ENCODE results near the gene ASTN1.

The ASTN1 gene

GRCh38 chr1:177163844-177164379 lies 600 bp downstream of the ASTN1 start:
- DNase-seq (ENCODE audit: low read depth in 3 of 3) = no peak

DNA sequence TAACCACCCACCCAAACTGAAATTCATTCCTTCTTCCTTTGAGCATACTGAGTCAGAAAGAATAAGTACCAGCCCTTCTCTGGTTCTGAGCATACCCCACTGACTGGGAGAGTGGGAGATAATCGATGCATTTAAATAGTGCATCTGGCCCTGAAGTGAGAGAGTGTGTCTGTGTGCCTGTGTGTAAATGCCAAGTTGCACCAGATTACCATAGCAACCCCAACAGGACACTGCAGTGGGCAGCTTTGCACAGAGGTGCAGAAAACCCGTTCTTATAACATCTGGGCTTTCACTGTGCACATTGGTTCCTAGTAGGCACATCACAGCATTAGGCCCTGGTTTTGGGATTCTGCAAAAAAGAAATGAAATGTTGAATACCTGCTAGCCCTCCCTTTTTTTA lies 2.3 kb downstream of the ASTN1 start:
- DNase-seq (ENCODE audit: low read depth in 3 of 3) = no peak

GRCh38 chr1:177146499-177146898 lies 18.0 kb downstream of the ASTN1 start:
- DNase-seq (ENCODE audit: low read depth in 3 of 3) = no peak

- no peak for DNase-seq (ENCODE audit: low read depth in 3 of 3)
Measured at GRCh38 chr1:177145106-177146070, 19.1 kb downstream of the ASTN1 start.

- no peak for DNase-seq (ENCODE audit: low read depth in 3 of 3)
Measured at GRCh38 chr1:177142791-177143271, 21.7 kb downstream of the ASTN1 start.

GRCh38 chr1:177142010-177142409 lies 22.5 kb downstream of the ASTN1 start:
- no peak for DNase-seq (ENCODE audit: low read depth in 3 of 3)

- no peak for DNase-seq (ENCODE audit: low read depth in 3 of 3)
Measured at GRCh38 chr1:177138347-177138746, 26.2 kb downstream of the ASTN1 start.

GRCh38 chr1:177137814-177138213 lies 26.7 kb downstream of the ASTN1 start:
- DNase-seq (ENCODE audit: low read depth in 3 of 3) = no peak

DNA sequence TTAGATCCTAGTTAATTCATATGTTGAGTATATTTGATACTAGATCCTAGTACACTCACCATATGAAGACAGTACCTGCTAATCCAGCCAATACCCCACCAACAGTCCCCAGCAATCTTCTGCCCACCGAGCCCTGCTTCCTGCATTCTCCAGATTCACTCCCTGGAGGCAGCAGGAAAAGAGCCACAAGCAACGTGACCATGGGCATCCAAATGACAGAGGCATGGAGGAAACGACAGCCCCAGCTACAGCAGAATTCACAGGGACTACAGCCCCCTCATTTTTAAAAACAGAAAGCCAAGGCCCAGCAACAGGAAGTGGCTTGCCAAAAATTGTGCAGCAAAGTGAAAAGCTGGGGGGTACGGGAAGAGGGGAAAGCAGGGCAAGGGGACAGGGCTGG lies 29.3 kb downstream of the ASTN1 start:
- no peak for DNase-seq (ENCODE audit: low read depth in 3 of 3)

DNA sequence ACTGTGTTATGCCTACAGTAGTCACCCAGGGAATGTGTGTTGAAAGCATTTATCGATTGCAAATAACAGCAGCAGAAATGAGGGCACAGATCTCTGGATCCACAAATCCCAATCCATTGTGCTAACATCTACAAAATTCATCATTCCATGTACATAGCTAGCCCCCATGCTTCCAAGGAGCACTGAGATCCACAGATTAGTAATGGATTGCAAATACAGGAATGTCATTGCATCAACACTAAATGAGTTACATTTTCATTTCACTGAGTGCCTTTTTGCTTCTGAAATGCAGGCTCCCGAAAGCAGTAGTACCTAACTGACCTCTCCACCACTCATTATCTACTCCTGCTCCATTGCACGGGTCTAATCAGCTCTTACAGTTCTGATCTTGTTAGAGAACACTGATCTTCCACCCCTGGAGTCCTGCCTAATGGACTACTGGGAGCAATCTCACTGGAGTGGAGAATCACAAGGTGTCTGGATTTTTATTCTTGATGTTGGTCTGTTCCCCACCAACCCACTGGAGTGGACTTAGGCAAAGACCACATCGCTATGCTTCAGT lies 30.5 kb downstream of the ASTN1 start:
- DNase-seq (ENCODE audit: low read depth in 3 of 3) = no peak

DNA sequence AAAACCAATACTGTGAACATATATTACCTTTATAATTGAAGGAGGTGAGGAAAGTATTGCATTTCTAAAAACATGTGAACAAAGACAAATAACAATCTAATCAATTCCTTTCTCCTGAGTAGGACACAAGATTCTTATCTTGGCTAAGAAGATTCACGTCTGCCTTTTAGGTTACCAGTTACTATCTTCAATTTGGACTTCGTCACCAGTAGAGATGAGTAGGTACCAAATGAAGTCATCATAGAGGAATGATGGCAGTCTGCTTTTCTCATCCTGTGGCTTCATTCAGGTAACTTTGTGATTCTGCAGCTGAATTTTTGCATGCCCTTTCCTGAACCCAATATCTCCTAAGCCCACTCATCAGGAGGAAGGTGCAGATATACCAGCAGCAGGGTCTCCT lies 32.4 kb downstream of the ASTN1 start:
- DNase-seq (ENCODE audit: low read depth in 3 of 3) = no peak

DNA sequence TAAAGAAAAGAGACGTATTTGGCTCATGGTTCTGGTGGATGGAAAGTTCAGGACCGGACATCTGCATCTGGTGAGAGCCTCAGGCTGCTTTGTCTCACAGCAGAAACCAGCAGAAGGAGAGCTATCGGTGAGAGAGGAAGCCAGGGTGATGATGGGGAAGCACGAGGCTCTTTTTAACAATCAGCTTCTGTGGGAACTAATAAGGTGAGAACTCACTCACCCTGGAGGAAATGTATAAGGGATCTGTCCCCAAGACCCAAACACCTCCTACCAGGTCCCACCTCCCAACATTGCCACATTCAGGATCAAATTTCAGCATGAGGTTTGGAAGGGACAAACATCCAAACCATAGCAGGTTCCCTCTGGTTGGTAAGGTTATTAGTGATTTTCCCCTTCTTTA lies 32.8 kb downstream of the ASTN1 start:
- DNase-seq (ENCODE audit: low read depth in 3 of 3) = no peak

DNA sequence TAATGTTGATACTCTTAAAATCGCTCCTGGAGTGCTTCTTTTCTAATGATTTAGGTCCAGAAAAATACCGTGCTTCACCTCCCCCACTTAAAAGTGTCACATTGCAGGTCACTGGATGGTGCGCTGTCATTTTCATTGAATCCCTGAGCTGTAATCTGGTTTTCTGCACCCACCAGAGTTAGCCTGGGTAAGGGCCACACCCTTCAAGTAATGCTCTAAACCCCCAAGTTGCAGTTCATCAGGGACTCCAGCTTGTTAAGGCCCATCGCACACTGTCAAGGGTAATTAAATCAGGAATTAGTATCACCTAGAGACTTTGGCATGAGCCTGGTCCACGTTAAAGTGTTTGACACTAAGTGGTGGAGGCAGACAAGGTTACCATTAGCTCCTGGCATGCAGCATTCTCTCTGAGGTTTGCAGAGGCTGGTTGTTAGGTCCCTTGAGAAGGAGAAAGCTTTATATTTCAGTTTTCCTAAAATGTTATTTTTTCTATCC lies 34.0 kb downstream of the ASTN1 start:
- DNase-seq (ENCODE audit: low read depth in 3 of 3) = no peak

- no peak for DNase-seq (ENCODE audit: low read depth in 3 of 3)
Measured at GRCh38 chr1:177128665-177129281, 35.7 kb downstream of the ASTN1 start.

DNA sequence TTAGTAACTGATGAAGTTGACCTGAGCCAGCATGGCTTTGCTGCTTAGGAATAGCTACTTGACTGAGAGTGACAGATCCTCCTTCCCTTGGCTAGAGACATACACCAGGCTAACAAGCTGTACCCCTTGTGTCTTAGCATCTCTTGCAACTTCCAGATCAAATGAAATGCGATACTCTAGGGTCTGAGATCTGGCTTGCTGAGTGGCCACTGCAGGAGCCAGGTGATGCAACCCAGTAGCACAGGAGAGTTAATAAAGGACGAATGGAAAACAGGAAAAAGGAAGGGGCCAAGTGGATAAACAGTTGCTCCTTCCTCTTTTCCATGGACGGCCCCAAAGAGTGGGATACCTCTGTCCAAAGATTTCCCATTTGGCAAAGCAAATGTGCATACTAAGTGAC lies 38.2 kb downstream of the ASTN1 start:
- DNase-seq (ENCODE audit: low read depth in 3 of 3) = no peak

DNA sequence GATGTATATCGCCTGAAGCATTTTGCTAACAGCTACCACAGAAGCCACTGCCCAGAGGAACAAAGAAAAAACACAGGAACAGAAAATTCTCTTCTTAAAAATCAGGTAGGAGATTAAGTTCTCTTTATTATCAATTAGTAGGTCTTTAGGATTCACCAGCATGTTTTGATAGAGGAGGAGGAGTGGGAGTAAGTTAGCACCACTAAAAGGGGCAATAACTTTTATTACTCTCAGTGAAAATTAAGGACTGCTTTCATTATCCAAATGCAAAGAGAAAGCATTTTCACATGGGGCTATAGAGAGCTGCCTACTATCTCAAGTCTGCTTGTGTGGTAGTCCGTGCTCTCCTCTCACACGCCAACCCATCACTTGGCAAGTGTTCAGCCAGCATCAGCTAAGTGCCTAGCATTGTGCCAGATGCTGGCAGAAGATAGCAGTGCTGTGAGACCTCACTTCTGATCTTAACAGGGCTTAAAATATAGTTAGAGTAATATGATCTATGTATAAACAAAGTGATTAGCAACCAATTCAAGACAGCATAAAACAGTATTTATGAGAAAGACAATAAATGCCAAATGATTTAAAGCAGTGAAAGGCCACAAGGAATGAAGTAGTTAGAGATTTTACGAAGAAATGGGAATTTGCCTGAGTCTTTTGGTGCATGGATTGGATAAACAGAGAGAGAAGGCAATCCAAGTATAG lies 39.8 kb downstream of the ASTN1 start:
- DNase-seq (ENCODE audit: low read depth in 3 of 3) = no peak

DNA sequence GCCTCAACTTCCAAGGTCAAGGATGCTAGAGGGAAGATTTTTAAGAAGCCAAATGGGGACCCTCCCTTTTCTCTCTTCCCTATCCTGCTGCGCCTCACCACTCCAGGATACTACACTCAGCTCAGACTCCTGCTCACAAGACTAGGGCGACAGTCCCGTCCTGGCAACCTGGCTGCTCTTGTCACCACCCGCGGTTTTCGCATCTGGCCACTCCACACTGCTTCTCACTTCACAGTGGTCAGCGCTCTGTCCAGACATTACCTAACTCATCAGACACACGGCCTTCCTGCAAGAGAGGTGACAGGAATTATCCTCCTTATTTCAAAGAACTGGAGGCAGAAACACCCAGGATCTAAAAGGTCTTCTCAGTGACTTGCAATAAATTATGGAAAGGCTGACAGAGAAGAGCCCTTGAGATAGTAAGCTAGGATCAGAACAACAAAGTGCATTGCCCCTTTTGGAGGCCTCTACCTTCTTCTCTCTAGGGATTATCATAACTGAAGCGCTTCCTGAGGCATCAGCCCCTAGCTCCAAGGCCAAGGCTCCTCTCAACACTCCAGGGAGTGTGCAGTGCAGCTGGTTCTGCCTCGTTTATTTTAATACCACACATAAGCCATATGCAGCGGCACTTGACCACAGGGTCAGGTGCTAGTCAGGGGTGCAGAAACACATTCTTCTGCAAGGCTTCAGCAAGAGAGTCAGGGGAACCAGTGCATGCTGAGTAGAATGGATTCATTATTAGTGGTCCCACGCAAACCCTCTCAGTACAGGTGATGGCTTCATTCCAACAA lies 41.9 kb downstream of the ASTN1 start:
- no peak for DNase-seq (ENCODE audit: low read depth in 3 of 3)

GRCh38 chr1:177119311-177119710 lies 45.2 kb downstream of the ASTN1 start:
- DNase-seq (ENCODE audit: low read depth in 3 of 3) = no peak

- no peak for DNase-seq (ENCODE audit: low read depth in 3 of 3)
Measured at GRCh38 chr1:177118901-177119300, 45.6 kb downstream of the ASTN1 start.

DNA sequence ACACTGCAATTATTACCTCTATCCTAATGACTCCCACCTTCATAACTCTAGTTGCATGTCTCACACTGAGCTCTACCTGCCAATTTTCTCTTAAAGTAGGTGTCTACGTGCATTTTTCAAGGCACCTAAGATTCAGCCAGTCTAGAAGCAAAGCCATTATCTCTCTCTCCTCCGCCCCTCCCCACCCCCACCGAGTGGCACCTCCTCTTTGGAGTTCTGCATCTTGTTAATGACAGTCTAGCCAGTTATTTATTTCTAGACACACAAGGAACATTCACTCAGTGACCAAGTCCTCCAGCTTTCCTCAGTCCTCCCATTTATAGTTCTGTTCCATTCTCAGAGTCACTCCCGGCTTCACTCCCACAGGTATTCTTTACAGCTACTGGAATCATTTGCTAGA lies 47.6 kb downstream of the ASTN1 start:
- DNase-seq (ENCODE audit: low read depth in 3 of 3) = no peak
